ENCODE data around the gene CD19. TPM values are rescaled to one million over a fixed set of nuclear protein-coding genes. Genes with fewer than 3 reads are reported as not detected.

The CD19 gene
- polyA plus RNA-seq, 3 donors = 0.28 to 0.75 (median 0.65) TPM

DNA sequence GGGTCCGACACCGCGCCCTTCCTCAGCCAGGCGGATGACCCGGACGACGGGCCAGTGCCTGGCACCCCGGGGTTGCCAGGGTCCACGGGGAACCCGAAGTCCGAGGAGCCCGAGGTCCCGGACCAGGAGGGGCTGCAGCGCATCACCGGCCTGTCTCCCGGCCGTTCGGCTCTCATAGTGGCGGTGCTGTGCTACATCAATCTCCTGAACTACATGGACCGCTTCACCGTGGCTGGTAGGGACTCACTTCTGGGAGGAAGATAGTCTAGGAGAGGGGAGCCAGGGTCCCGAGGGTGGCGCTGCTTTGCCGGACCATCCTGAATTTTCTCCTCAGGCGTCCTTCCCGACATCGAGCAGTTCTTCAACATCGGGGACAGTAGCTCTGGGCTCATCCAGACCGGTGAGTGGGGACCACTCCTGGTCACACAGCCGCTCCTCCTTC, 43.4 kb downstream of the CD19 start:
- Histone ChIP-seq H3K4me1 (ENCODE audit: control insufficient read depth in 1 of 2, insufficient read depth in 2 of 2, low read length in 2 of 2) (peaks cover 28 to 38% of the 10 kb centered on the region in 2 donors), H3K9ac (ENCODE audit: insufficient read depth, low read length, poor library complexity, severe bottlenecking) (peak overlapping the region; percentile 95), H4K20me1 (ENCODE audit: insufficient read depth, low read length) (peaks cover 29% of the 10 kb centered on the region), H3K36me3 (replicated peaks in 1 of 2; ENCODE audit: control insufficient read depth in 1 of 2, insufficient read depth in 2 of 2, low read length in 2 of 2) (peaks cover 24 to 35% of the 10 kb centered on the region in 2 donors), H2AFZ (ENCODE audit: insufficient read depth, low read depth, low read length, poor library complexity, severe bottlenecking) (peak overlapping the region; percentile 98), H3K27me3 (ENCODE audit: control insufficient read depth in 2 of 2, insufficient read depth in 2 of 2, low read length in 2 of 2) (no peaks in the 10 kb centered on the region), H3K4me2 (replicated peaks; ENCODE audit: extremely low read depth, low read length, poor library complexity, severe bottlenecking) (peak overlapping the region; percentile 99), H3K79me2 (ENCODE audit: insufficient read depth, low read length) (peaks cover 39% of the 10 kb centered on the region), H3K4me3 (replicated peaks in 1 of 3; ENCODE audit: low read depth in 2 of 3, low read length in 3 of 3) (peak overlapping the region; percentile 85 to 98 (median 92)), H3K9me3 (replicated peaks in 1 of 2; ENCODE audit: control insufficient read depth in 1 of 2, insufficient read depth in 1 of 2, low read length in 2 of 2) (no peaks in the 10 kb centered on the region), H3K27ac (ENCODE audit: low read depth in 1 of 2, low read length in 2 of 2) (peak overlapping the region; percentile 74 to 93)
- 9% methylated on average over 21 of the region's 30 CpGs for WGBS (ENCODE audit: insufficient coverage)
- DNase-seq = peak in 1 of 3 donors; percentile 23
- H3K9me3 Mint-ChIP-seq = peaks cover 0 to 5% (median 0%) of the 10 kb centered on the region in 7 donors
- H3K27me3 Mint-ChIP-seq (ENCODE audit: low read depth in 3 of 3) = no peaks in the 10 kb centered on the region
- intact Hi-C loops (cut with micrococcal nuclease) = no loop called here
- H3K36me3 Mint-ChIP-seq = peaks cover 33 to 43% of the 10 kb centered on the region in 2 donors
- peak overlapping the region; percentile 50 to 96 (median 95) for H3K27ac Mint-ChIP-seq
- H3K4me1 Mint-ChIP-seq = peaks cover 38% of the 10 kb centered on the region
- no peak for TF ChIP-seq CTCF (IDR thresholded peaks at IDR 0.05)
- H3K4me3 Mint-ChIP-seq = peak overlapping the region; percentile 91 to 94

DNA sequence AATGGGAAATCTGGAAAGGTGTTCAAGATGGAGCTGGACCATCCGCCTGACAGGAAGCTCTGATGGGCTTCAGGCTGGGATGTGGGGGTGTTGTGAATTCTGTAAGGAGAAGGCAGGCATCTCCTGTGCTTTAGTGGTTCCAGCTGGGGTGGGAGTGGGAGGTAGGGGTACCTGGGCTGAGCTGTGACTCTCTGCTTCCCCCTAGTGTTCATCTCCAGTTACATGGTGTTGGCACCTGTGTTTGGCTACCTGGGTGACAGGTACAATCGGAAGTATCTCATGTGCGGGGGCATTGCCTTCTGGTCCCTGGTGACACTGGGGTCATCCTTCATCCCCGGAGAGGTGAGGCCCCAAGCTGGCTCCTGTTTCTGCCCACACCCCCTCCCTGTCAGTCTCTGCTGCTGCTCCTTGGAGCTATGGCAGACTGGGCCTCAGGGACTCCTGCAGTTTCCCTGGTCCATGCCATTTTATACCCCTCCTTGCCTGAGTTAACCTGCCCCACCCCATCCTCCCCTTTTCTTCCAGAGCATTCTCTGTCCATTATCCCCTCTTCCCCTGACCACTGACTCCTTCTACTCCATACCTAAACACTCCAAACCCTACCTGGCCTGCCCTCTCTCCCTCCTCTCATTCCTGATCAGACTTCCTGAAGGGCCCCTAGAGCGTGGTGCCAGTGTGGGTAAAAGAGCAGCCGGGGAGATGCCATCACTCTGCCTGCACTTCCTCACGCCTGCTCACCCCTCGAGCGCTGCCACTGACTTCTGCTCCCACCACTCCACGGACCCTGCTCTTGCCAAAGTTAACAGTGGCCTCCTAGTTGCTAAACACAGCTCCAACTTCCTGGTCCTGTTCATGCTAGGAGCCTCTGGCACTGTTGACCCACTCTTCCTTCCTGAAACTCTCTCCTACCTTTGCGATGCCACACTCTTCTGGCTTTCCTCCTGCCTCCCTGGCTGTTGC, 46.2 kb downstream of the CD19 start:
- H3K9ac ChIP-seq (ENCODE audit: insufficient read depth, low read length, poor library complexity, severe bottlenecking) = no peak overlapping the region

More for the DNA sequence above, 46.2 kb downstream of the CD19 start:
- peaks cover 3 to 6% (median 4%) of the 10 kb centered on the region in 3 donors for H3K27me3 Mint-ChIP-seq (ENCODE audit: low read depth in 3 of 3)
- Histone ChIP-seq H3K79me2 (ENCODE audit: insufficient read depth, low read length) (peaks cover 39% of the 10 kb centered on the region), H3K27ac (ENCODE audit: low read depth in 1 of 2, low read length in 2 of 2) (no peak overlapping the region), H3K9me3 (replicated peaks in 1 of 2; ENCODE audit: control insufficient read depth in 1 of 2, insufficient read depth in 1 of 2, low read length in 2 of 2) (peaks cover 0 to 11% of the 10 kb centered on the region in 2 donors), H3K4me1 (ENCODE audit: control insufficient read depth in 1 of 2, insufficient read depth in 2 of 2, low read length in 2 of 2) (peaks cover 28 to 38% of the 10 kb centered on the region in 2 donors), H2AFZ (ENCODE audit: insufficient read depth, low read depth, low read length, poor library complexity, severe bottlenecking) (no peak overlapping the region), H3K36me3 (replicated peaks in 1 of 2; ENCODE audit: control insufficient read depth in 1 of 2, insufficient read depth in 2 of 2, low read length in 2 of 2) (peaks cover 50 to 64% of the 10 kb centered on the region in 2 donors), H3K4me3 (replicated peaks in 1 of 3; ENCODE audit: low read depth in 2 of 3, low read length in 3 of 3) (no peak overlapping the region), H3K27me3 (ENCODE audit: control insufficient read depth in 2 of 2, insufficient read depth in 2 of 2, low read length in 2 of 2) (no peaks in the 10 kb centered on the region), H3K4me2 (replicated peaks; ENCODE audit: extremely low read depth, low read length, poor library complexity, severe bottlenecking) (no peak overlapping the region), H4K20me1 (ENCODE audit: insufficient read depth, low read length) (peaks cover 41% of the 10 kb centered on the region)
- H3K27ac Mint-ChIP-seq = peak overlapping the region in 2 of 7 donors; percentile 19 to 67
- TF ChIP-seq CTCF (IDR thresholded peaks at IDR 0.05) = peak; percentile 32
- no peak overlapping the region for H3K4me3 Mint-ChIP-seq
- intact Hi-C loops (cut with micrococcal nuclease) = no loop called here
- peaks cover 56 to 71% of the 10 kb centered on the region in 2 donors for H3K36me3 Mint-ChIP-seq
- DNase-seq = no peak
- 59% methylated on average over 8 of the region's 11 CpGs for WGBS (ENCODE audit: insufficient coverage)
- H3K9me3 Mint-ChIP-seq = peaks cover 4 to 18% (median 9%) of the 10 kb centered on the region in 7 donors
- peaks cover 38% of the 10 kb centered on the region for H3K4me1 Mint-ChIP-seq
